HTERT RPE-1 (cell line): ENCODE results near the gene CCNF.

Source experiments
- in situ Hi-C: fragments of 300-500 bp; cut with MboI; formaldehyde crosslinking; loops from 4 replicates; pipeline ENCODE4 v1.14.3; 2020; ENCODE audit warnings: low sequenced_read_pairs

CCNF gene

DNA sequence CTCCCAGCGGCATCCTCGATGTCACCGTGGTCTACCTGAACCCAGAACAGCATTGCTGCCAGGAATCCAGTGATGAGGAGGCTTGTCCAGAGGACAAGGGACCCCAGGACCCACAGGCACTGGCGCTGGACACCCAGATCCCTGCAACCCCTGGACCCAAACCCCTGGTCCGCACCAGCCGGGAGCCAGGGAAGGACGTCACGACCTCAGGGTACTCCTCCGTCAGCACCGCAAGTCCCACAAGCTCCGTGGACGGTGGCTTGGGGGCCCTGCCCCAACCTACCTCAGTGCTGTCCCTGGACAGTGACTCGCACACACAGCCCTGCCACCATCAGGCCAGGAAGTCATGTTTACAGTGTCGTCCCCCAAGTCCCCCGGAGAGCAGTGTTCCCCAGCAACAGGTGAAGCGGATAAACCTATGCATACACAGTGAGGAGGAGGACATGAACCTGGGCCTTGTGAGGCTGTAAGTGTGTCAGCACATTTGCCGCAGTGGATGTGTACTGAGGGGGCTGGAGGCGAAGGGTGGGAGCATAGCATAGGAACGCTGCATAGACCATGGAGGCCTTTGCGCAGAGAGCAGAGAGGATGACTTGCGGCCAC is 27.4 kb downstream of the CCNF start:
- in situ Hi-C loops: no loop called here

DNA sequence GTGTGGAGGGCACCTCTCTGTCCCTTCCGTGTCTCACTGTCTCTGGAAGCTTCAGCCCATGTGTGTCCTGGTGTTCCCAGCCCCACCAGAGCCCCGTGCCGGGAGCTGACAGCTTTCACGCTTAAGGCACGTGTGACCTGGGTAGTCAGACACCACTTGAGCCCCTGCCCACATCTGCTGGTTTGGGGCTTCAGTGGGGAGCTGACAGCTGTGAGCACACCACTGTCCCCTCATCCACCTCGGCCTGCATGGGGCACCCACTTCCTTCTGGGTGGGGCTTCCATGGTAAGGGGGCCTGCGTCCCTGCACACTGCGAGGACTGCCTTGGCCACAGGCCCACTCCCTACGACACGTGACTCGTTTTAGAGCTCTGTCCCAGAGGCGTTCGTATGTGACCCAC is 28.0 kb downstream of the CCNF start:
- in situ Hi-C loops: no loop called here

DNA sequence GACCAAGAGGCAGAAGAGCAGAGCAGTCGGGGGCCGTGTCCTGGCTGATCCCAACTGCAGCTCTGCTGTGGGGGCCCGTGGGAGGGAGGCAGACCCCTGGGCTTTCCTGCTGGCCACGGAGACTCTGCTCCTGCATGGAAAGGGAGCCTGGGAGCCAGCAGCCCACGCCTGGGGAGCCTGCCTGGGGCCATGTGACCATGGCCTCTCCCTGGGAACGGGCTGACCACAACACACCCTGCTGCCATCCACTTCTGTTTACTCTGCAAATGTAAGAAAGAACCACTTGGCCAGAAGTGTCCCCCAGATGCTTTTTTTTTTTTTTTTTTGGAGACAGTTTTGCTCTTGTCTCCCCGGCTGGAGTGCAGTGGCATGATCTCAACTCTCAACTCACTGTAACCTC is 28.7 kb downstream of the CCNF start:
- in situ Hi-C loops: no loop called here

DNA sequence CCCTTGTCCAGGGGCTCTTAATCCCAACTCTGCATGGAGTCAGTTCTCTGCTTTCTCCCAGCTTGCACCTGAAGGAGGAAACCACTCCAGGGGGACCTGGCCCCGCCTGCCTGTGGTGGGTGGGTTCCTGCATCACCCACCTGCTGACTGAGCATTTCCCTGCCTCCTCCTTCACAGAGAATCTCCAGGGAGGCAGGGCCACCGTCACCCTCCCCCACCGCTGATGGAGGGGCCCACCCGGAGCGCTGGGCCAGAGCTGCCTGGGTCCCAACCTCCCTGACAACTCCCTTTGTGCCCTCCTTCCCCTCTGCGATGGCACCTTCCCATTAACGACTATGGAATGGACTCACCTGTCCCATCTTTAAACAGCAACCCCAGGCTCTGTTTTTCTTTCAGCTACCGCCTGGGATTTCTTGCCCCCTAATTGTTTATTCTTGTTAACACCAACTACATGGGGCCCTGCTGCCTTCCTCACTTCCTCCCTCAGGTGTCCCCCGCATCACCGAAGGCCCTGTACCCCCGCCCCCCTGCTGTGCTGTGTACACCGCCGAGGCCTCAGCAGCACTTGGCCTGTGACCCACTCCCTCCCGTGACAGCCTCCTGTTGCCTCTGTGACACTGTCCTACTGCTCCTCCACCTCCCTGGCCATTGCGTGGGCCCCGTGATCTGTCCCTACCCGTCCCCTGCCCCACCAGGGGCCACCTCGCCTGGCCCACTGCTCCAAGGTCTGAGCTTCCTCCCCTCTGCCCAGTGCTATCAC is 29.8 kb downstream of the CCNF start:
- in situ Hi-C loops: no loop called here

DNA sequence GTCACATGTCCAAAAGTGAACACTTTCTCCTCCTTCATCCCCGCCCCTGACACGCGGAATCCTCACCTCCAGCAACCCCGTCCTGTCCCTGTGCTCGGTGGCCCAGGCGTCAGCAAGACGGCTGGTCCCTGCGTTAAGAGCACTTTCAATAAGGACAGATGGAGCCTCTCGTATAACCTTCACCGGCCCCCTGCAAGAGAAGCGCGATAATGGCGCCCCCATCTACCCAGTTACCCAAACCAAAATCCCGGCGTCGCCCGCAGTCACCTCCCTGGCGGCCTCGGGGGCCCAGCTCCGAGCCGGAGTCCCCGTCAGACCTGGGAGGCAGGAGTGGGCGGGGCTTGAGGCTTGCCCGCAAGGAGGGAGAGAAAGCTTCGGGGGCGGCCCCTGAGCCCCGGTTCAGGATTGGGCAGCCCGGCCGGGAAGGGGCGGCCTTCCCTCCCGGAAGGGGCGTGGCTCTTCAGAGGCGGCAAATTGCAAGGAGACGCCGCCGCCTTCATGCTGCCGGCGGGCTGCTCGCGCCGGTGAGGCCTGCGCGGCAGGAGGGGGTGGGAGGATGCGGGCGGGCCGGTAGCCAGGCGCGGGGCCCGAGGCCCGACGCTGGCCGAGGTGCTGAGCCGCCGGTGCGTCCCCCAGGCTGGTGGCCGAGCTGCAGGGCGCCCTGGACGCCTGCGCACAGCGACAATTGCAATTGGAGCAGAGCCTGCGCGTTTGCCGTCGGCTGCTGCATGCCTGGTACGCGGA is 30.6 kb downstream of the CCNF start, which contains the start of gene TEDC2:
Gene TEDC2 (plus strand): TSS at position 463 of the 744 bp plus-strand sequence. CDS start 36 bp downstream, at position 499.
- in situ Hi-C loops: no loop called here

DNA sequence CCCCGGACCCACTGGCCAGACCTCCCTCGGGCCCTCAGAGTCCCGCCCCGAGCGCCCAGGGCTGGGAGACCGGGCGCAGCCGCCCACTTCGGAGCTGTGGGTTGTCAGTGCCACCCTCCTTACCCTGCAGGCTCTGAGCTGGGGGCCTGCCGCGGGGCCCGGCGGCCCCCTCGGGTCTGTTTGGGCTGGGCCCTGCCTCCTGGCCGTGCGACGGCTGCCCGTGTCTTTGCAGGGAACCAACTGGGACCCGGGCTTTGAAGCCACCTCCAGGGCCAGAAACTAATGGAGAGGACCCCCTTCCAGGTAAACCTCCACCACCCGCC is 31.1 kb downstream of the CCNF start:
- in situ Hi-C loops: no loop called here

DNA sequence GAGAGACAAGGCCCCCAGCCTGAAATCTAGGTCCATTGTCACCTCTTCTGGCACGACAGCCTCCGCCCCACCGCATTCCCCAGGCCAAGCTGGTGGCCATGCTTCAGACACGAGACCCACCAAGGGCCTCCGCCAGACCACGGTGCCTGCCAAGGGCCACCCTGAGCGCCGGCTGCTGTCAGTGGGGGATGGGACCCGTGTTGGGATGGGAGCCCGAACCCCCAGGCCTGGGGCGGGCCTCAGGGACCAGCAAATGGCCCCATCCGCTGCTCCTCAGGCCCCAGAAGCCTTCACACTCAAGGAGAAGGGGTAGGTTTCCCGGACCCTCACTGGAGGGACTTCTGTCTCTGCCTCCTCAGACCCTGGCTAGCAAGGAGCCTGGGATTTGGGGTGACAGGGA is 31.7 kb downstream of the CCNF start:
- in situ Hi-C loops: no loop called here

DNA sequence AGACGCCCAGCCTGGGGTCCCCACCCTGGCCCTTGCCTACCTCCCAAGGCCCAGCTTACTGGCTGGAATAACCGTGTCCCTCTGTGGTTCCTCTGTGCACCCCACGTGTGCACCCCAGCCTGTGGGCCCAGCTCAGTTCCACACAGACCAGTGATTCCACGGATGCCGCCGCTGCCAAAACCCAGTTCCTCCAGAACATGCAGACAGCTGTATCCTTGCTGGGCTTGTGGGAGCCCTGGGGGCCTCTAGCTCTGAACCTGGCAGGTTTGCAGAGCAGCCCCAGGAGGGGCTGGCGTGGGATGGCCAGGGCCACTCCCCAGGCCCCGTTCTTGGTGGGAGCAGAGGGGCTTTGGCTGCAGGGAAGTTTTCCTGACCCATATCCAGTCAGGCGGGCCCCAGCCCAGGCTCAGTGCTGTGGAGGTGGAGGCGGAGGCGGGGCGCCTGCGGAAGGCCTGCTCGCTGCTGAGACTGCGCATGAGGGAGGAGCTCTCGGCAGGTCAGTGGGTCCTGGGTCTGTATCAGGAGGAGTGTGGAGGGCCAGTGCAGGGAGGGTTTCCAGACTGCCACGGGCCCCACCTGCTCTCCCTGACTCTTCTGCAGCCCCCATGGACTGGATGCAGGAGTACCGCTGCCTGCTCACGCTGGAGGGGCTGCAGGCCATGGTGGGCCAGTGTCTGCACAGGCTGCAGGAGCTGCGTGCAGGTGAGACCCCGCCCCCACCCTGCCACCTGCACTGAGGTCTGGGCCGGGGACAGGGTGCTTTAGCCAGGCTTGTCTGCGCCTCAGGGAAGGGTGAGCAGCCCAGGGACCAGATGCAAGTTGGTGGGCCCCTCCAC is 33.0 kb downstream of the CCNF start:
- in situ Hi-C loops: no loop called here

DNA sequence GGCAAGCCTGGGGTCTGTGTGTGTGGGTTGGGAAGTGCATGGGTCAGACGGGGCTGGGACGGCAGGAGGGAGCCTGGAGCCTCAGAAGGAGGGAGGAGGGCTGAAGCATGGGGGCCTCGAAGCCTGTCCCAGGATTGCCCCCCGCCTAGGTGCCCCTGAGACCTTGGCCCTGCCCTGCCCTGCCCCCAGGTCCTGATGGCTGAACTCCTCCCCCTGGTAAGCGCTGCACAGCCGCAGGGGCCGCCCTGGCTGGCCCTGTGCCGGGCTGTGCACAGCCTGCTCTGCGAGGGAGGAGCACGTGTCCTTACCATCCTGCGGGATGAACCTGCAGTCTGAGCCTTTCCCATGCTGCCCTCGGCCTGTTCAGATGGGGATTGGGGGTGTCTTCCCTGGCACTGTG is 35.1 kb downstream of the CCNF start:
- in situ Hi-C loops: no loop called here

DNA sequence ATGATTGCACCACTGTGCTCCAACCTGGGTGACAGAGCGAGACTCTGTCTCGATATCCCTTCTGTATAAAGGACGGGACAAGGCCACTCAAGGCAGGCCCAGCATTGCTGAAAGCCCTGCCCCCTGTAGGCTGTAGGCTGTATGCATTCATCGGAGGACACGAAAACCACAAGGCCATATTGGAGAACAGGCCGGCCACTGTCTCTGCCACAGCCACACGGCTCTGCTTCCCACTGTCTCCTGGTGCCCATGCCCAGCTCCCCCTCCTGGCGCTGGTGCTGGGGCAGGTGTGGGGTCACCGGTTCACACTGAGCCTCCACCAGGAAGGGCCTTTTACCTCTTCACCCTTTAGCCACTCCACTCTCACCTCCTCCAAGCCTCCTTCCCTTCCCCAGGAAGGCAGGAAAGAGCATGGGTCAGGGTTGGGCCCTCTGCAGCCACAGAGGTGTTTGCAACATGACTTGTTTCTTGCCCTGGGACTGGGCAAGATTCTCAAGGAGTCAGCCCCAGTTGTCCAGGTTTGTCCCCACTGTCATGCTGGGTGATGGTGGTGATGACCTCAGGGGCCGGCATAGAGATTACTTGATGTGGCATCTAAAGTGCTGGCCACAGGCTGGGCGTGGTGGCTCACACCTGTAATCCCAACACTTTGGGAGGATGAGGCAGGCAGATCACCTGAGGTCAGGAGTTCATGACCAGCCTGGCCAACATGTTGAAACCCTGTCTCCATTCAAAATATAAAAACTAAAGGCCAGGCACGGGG is 36.6 kb downstream of the CCNF start:
- in situ Hi-C loops: no loop called here

DNA sequence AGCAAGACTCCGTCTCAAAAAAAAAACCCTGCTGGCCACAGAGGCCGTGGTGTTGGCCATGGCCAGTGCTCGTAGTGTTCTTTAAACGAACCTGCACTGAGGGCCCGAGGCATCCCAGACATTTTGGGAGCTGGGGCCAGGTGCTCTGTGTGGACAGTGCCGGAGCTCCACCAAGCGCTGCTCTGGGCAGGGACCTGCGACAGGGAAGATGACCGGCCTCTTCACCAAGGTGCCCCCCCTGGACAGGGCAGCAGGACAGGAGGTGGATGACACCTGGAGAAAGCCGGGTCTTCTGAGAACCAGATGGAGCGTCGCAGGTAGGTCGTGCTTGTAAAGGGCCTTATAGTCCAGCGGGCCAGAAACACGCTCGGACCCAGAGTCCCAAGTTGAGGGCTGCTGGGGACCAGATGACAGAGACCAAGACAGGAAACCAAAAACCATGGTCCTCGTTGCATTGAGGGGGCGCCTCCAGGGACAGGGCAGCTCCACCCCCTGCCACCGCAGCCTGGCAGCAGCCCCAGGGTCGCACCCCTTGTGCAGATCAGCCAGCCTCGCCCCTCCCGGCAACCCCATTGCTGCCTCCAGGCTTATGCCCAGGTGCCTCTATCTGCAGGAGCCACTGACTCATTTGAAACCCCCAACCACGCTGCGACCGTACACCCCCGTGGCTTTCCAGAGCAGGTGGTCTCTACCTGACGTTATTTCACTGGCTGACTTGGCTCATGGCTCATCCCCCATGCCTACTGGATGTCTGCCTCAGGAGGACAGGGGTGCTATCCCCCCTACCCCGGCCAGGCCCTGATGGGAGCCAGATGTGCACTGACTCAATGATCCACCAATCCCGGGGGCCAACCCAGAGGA is 37.6 kb downstream of the CCNF start:
- in situ Hi-C loops: no loop called here

DNA sequence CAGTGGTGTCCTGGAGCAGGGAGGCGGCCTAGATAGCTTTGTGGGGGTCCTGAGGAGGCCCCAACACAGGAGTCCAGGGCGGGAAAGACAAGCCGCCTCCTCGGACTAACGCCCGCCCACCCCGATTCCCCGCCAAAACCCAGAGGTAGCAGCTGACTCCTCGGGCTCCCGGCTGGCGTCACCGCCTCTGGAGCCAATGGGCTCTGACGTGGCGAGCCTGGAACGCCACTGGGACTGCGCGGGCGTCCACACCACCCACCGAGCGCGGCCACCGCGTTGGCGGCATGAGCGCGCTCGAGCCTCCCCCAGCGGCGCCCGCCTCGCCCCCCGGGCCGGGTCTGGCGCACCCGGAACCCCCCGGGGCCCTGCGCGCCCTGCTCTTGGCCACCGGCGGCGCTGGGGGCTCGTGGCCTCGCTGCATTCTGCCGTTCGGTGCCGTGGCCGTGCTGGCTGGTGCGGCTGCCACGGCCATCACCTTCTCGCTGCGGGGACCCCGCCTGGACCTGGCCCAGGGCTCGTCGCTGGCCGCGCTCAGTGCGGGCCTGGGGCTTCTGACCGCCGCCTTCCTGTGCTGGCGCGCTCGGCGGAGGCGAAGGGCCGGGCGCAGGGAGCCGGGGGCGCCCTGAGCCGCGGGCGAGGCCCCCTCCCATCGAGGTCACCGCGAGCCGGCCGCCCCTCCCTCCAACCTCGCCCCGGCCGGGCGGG is 38.4 kb downstream of the CCNF start:
- in situ Hi-C loops: no loop called here

DNA sequence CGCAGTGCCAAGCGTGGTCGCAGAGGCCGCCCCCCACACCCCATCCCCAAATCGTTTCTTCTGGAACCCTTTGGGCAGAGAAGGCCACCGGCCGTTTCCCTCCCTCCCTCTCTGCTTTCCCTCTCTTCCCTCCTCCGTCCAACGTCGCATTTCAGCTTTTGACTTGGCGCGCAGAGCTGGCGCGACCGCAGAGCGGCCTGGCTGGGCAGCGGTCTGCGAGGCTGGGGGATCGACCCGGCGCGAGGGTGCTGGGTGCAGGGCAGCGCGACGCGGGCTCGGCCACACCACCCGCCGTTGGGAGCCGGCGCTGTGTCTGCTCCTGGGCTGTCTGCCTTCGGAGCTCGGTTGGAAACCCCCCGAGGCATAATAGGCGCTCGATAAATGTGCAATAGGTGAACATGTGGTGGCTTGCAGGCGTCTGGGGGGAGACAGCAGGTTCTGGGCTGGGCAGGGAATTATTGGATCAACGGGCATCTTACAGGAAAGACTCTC is 39.0 kb downstream of the CCNF start:
- in situ Hi-C loops: no loop called here

DNA sequence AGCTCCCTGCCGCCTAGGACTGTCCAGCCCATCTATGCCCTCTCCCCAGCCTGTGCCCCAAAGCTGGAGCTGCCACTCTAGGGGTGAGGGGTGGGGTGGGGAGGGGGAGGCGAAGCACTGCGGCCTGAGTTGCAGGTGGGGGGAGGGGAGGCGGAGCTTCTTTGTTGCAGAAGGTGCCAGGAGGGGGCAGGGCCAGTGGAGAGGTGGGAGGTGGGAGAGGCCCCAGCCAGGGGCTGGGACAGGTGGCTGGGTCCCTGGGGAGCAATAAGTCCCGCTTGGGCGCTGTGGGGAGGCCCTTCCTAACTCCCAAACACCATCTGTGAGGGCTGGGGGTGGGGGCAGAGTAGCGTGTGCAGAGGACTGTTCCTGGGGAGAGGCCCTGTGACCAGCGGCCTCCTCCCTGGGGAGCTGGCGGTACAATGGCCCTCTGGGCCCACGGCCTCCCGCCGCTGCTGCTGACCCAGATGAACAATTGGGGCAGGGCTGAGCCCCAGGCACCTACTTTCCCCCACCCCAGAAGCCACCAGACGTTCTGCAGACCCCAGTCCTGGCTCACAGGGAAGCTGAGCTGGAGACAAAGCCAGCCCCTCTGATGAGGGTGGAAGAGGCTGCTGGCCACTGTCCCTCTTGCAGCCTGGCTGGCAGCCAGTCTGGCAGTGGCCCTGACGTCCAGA is 39.6 kb downstream of the CCNF start:
- in situ Hi-C loops: no loop called here

DNA sequence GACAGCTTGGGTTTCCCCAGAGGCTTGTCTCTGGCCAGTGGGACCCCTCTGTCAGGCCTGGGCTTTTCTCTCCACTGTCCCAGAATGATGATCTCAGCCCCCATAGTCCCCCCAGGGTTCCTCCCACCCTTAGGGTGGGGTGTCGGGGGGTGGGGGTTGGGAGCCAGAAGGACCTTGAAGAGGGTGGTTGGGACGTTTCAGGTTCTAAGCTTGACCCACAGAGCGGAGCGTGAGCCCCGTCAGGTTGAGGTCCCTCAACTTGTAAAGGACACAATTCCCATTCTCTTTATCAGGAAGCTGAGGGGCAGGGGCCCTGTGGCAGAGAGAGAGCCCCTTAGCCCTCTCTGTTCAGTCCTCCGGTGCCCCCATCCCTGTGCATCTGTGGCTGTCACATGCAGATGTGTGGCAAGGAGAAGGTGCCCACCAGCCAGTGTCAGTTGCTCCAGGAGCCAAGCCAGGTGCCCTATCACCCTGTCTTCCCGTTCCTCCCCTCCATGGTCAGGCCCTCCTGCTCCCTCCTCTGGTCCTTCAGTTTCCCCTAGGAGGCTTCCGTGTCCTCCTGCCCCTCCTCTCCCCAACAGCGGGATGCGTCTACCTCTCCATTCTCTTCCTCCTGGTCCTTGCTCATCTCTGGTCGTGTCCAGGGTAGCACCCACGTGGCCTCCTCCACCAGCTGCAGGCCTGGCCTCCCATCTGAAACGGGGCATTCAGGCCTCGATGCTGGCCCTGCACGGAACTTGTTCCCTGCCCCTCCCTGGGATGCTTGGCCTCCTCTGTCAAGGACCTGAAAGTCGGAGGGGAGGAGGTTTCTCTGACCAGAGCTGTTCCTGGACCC is 40.4 kb downstream of the CCNF start:
- in situ Hi-C loops: no loop called here

DNA sequence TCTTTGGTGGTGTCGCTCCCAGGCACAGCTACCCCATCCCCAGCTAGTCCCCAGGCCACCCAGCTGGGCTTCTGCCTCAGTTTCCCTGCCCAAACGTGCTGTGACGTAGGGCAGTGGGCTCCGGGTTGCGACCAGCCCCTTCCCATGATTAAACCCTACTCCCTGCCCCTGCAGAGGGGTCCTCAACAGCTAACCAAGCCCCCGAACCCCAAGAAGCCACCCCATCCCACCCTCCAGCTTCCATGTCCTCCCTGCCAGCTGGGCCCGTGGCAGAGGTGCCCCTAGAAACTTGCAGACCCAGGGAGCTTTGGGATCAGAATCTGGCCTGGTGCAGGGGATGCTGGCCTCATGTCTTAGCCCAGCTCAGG is 41.0 kb downstream of the CCNF start:
- in situ Hi-C loops: no loop called here

DNA sequence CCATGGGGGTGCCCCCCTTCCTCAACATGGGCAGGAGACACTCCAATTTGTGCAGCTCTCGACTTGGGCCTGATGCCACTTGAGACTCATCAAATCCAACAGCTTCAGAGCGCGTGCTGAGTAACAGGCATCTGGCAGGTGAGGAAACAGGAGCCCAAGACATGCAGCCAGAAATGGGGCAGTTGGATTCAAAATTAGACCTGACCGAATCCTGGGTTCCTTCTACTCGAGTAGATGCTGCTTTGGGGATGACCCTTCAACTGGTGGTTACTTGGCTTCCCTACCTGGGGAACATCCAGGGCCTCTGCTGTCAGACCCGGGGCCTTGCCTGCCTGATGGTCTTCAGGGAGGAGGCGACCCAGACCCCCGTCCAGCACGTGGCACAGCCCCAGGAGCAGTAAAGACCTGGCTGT is 41.4 kb downstream of the CCNF start:
- in situ Hi-C loops: no loop called here
